Neural cell (in vitro differentiated cells): ENCODE measurements around the gene SPACA6. TPM values are rescaled to one million over a fixed set of nuclear protein-coding genes. Genes with fewer than 3 reads are reported as not detected.

Experiments
- H2AFZ ChIP-seq: fragments of 200-600, 300-800 bp; sonication (generic), shearing (Covaris generic); 2 replicates; pipeline ENCODE4 v1.6.0; 2014; ENCODE audit warnings: low read depth, mild to moderate bottlenecking, antibody characterized with exemption, low read length, moderate library complexity
- H3F3A ChIP-seq: fragments of 200-600 bp; shearing (Covaris generic); 2 replicates; pipeline ENCODE4 v1.6.1; 2016; ENCODE audit warnings: mild to moderate bottlenecking, moderate library complexity, mixed read lengths, antibody characterized with exemption, low read length; ENCODE audit not compliant: insufficient read depth, poor library complexity, severe bottlenecking
- H3K27ac ChIP-seq: fragments of 200-600, 300-800 bp; sonication (generic), shearing (Covaris generic); 2 replicates; pipeline ENCODE4 v1.5.1; 2014; ENCODE audit warnings: mild to moderate bottlenecking, low read length, moderate library complexity
- H3K27me3 ChIP-seq: fragments of 300-800, 200-600 bp; sonication (generic), shearing (Covaris generic); 2 replicates; pipeline ENCODE4 v1.6.0; 2014; ENCODE audit warnings: mild to moderate bottlenecking, low read depth, low read length, moderate library complexity; ENCODE audit not compliant: insufficient read depth
- H3K36me3 ChIP-seq: fragments of 300-800, 200-600 bp; sonication (generic), shearing (Covaris generic); 2 replicates; pipeline ENCODE4 v1.5.1; 2014; ENCODE audit warnings: mild to moderate bottlenecking, antibody characterized with exemption, low read length, moderate library complexity; ENCODE audit not compliant: insufficient read depth
- H3K4me2 ChIP-seq: fragments of 300-800, 200-600 bp; sonication (generic), shearing (Covaris generic); 2 replicates; pipeline ENCODE4 v1.6.0; 2014; ENCODE audit warnings: mild to moderate bottlenecking, low read length
- H3K4me3 ChIP-seq: fragments of 300-800, 200-600 bp; sonication (generic), shearing (Covaris generic); 2 replicates; pipeline ENCODE4 v1.5.1; 2014; ENCODE audit warnings: mild to moderate bottlenecking, low read length, moderate library complexity
- H3K79me2 ChIP-seq: fragments of 200-600 bp; shearing (Covaris generic); replicated peaks from 2 replicates; pipeline ENCODE4 v1.6.0; 2014; ENCODE audit warnings: mild to moderate bottlenecking, low read length, moderate library complexity; ENCODE audit not compliant: insufficient read depth
- H3K9ac ChIP-seq: fragments of 300-800, 200-600 bp; sonication (generic), shearing (Covaris generic); 2 replicates; pipeline ENCODE4 v1.6.1; 2016; ENCODE audit warnings: mild to moderate bottlenecking, low read length, mixed read lengths
- H3K9me2 ChIP-seq: fragments of 200-600 bp; shearing (Covaris generic); 2 replicates; pipeline ENCODE4 v1.6.1; 2016; ENCODE audit warnings: mild to moderate bottlenecking, low read length, mixed read lengths; ENCODE audit not compliant: insufficient read depth
- H3K9me3 ChIP-seq: fragments of 200-600, 300-800 bp; sonication (generic), shearing (Covaris generic); 2 replicates; pipeline ENCODE4 v1.6.1; 2016; ENCODE audit warnings: mild to moderate bottlenecking, mixed run types, low read length, moderate library complexity, mixed read lengths
- H4K20me1 ChIP-seq: fragments of 200-600 bp; shearing (Covaris generic); 2 replicates; pipeline ENCODE4 v1.6.1; 2016; ENCODE audit warnings: mild to moderate bottlenecking, mixed run types; ENCODE audit not compliant: insufficient read depth
- CTCF ChIP-seq: fragments of 450-650 bp; IDR thresholded peaks from 2 replicates; pipeline ENCODE4 v1.5.1; 2014; ENCODE audit warnings: antibody characterized with exemption, mild to moderate bottlenecking, moderate library complexity; ENCODE audit not compliant: poor library complexity, severe bottlenecking
- EP300 ChIP-seq: fragments of 450-650 bp; conservative IDR thresholded peaks from 2 replicates; pipeline ENCODE4 v1.6.1; 2014; ENCODE audit warnings: antibody characterized with exemption, mild to moderate bottlenecking, moderate library complexity; ENCODE audit not compliant: poor library complexity, severe bottlenecking
- EZH2 ChIP-seq: fragments of 200-600, 300-800 bp; shearing (Covaris generic), sonication (generic); IDR thresholded peaks from 2 replicates; pipeline ENCODE4 v1.6.1; 2014; ENCODE audit warnings: antibody characterized with exemption, low read length, borderline replicate concordance, mild to moderate bottlenecking; ENCODE audit not compliant: insufficient read depth, poor library complexity, severe bottlenecking
- MXI1 ChIP-seq: fragments of 450-650 bp; conservative IDR thresholded peaks from 2 replicates; pipeline ENCODE4 v1.6.1; 2014; ENCODE audit warnings: antibody characterized with exemption, mild to moderate bottlenecking; ENCODE audit not compliant: poor library complexity, severe bottlenecking
- POLR2AphosphoS5 ChIP-seq: IDR thresholded peaks from 2 replicates; pipeline ENCODE4 v1.6.1; 2012
- RAD21 ChIP-seq: fragments of 450-650 bp; conservative IDR thresholded peaks from 2 replicates; pipeline ENCODE4 v1.6.1; 2014; ENCODE audit warnings: antibody characterized with exemption, mild to moderate bottlenecking, moderate library complexity
- REST ChIP-seq: IDR thresholded peaks from 2 replicates; pipeline ENCODE4 v1.6.1; 2012; ENCODE audit warnings: borderline replicate concordance
- SMC3 ChIP-seq: fragments of 450-650 bp; conservative IDR thresholded peaks from 2 replicates; pipeline ENCODE4 v1.6.1; 2014; ENCODE audit warnings: antibody characterized with exemption, mild to moderate bottlenecking, moderate library complexity; ENCODE audit not compliant: poor library complexity
- TAF1 ChIP-seq: IDR thresholded peaks from 2 replicates; pipeline ENCODE4 v1.6.1; 2012; ENCODE audit warnings: low read depth
- polyA plus RNA-seq: library from polyadenylated mRNA; depleted of rRNA; stranded (reverse); fragments of >200 nt; gene quantifications from 2 replicates; pipeline ENCODE4 v1.2.3, GENCODE V29; 2014

The SPACA6 gene
- polyA plus RNA-seq, 1 donor from 2014 or later = 5.2 TPM

GRCh38 chr19:51681286-51681941, 11.7 kb upstream of the SPACA6 start:
- Histone ChIP-seq H3K79me2 (no peaks in the 10 kb centered on the region), H3K9ac (no peak overlapping the region), H2AFZ (no peak overlapping the region), H3K27ac (no peak overlapping the region), H4K20me1 (no peaks in the 10 kb centered on the region), H3K27me3 (no peaks in the 10 kb centered on the region), H3F3A (no peaks in the 10 kb centered on the region), H3K36me3 (no peaks in the 10 kb centered on the region), H3K4me3 (no peak overlapping the region), H3K4me2 (no peak overlapping the region), H3K9me3 (no peaks in the 10 kb centered on the region), H3K9me2 (no peaks in the 10 kb centered on the region)
- TF ChIP-seq EZH2 = no peak
- TF ChIP-seq SMC3 = no peak
- TF ChIP-seq MXI1 = no peak
- TF ChIP-seq TAF1 = no peak
- no peak for TF ChIP-seq EP300
- TF ChIP-seq POLR2AphosphoS5 = no peak

GRCh38 chr19:51686171-51686570, 7.0 kb upstream of the SPACA6 start:
- no peak overlapping the region for H3K4me2 ChIP-seq
- H3K9me2 ChIP-seq = no peaks in the 10 kb centered on the region
- TF ChIP-seq CTCF (no peak), EZH2 (no peak), POLR2AphosphoS5 (no peak), TAF1 (no peak), SMC3 (no peak), EP300 (no peak), MXI1 (no peak), REST (no peak), RAD21 (no peak)
- no peak overlapping the region for H3K9ac ChIP-seq
- no peak overlapping the region for H3K4me3 ChIP-seq
- H3K9me3 ChIP-seq = no peaks in the 10 kb centered on the region
- no peaks in the 10 kb centered on the region for H4K20me1 ChIP-seq
- H3K36me3 ChIP-seq = no peaks in the 10 kb centered on the region
- no peak overlapping the region for H2AFZ ChIP-seq
- H3K79me2 ChIP-seq = peaks cover 26% of the 10 kb centered on the region
- H3K27me3 ChIP-seq = no peaks in the 10 kb centered on the region
- H3F3A ChIP-seq = no peaks in the 10 kb centered on the region
- no peak overlapping the region for H3K27ac ChIP-seq
